GM21825 (cell line): ENCODE measurements around the gene ROGDI.
"Not testable (repeated sequence)": the region's sequence is repeated elsewhere in the genome, so short reads cannot be mapped to it uniquely, and the experiment has no call there.

Experiments
- ATAC-seq: cut with Tn5 transposase; IDR thresholded peaks from one replicate; pipeline ENCODE4 v1.9.1; 2021; ENCODE audit warnings: mild to moderate bottlenecking, moderate library complexity; ENCODE audit not compliant: unreplicated experiment

Gene ROGDI

DNA sequence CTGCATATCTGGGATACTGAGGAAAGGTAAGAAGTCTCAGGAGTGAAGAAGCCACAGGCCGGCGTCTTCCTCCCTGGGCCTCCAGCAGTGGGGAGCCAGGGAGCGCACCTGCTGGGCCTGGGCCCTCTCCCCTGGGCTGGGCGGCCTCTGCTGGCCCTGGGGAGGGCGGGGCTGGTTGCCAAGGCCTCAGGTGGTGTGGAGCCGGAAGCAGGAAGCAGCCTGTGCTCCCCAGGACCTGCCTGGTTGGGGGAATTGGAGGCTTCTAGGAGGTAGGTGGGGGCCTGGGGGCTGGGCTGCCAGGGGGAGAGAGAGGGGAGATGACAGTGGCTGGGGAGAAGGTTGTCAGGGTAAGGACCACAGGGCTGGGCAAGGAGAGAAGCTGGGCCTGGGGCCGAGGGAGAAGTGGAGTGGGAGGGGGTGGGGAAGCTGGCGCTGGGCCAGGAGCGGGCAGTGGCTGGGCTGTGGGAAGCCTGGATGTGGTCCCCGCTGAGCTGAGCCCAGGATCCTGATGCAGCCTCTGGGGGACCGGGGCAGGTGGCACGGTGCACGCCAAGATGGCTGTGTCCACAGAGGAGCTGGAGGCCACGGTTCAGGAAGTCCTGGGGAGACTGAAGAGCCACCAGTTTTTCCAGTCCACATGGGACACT lies 7.1 kb downstream of the ROGDI start, which contains the start of gene SMIM22:
Gene SMIM22, plus strand, starts transcription at position 189 of the 647 bp plus-strand sequence. Its CDS starts 366 bp downstream, at position 555.
- ATAC-seq, result no peak

DNA sequence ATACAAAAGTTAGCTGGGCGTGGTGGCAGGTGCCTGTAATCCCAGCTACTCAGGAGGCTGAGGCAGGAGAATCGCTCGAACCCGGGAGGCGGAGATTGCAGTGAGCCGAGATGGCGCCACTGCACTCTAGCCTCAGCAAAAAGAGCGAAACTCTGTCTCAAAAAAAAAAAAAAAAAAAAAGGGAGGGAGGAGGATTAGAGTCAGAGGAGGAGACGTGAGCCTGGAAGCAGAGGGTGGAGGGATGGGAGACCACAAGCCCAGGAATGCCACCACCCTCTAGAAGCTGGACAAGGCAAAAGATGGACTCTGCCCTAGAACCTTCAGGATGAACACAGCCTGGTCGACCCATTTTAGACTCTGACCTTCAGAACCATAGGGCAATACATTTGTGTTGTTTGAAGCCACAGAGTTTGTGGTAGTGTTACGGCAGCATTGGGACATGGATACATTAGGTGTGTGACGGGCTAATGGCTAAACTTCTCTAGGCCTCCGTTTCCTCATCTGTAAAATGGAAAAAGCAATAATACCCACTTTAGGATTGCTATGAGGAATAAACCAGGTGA lies 9.4 kb downstream of the ROGDI start:
- ATAC-seq, result no peak

DNA sequence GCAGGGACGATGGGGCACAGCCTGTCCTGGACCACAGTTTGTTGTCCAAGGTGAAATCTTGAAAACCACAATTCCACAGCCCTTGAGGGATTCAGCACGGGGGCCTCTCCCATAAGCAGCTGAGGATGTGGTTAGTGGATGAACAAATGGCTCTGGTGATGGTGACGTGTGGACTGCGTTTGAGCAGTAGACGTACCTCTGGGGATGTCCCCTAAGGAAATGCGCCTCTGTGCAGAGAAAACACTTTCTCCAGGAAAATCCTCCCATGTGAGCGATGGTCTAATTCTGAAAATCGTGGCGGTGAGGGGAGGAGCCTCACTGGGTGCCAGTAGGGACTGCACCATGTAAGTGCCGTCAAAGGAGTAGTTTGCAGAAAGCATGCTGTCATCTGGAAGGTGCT lies 11.6 kb downstream of the ROGDI start:
- no peak for ATAC-seq

DNA sequence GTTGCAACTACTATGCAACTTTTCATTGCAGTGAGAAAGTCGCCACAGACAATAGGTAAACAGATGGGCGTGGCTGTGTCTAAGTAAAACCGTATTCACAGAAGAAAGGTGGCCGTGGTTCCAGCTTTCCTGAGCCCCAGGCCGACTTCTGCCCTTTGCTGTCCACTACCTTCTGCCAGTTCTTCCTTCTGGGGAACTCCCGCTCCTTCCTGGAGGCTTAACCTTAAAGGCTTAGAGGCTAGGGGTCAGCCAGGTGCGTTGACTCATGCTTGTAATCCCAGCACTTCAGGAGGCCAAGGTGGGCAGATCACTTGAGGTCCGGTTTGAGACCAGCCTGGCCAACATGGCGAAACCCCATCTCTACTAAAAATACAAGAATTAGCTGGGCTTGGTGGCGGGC lies 12.2 kb downstream of the ROGDI start:
- ATAC-seq, result no peak

DNA sequence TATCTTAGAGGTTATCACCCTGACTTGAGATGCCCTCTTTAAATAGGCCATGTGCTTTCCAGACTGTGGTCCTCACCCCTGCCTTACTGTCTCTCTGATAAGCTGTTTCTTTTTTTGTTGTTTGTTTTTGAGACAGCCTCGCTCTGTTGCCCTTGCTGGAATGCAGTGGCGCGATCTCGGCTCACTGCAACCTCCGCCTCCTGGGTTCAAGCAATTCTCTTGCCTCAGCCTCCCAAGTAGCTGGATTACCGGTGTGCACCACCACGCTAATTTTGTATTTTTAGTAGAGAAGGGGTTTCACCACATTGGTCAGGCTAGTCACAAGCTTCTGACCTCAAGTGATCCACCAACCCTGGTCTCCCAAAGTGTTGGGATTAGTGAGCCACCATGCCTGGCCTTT lies 13.5 kb downstream of the ROGDI start:
- no peak for ATAC-seq

DNA sequence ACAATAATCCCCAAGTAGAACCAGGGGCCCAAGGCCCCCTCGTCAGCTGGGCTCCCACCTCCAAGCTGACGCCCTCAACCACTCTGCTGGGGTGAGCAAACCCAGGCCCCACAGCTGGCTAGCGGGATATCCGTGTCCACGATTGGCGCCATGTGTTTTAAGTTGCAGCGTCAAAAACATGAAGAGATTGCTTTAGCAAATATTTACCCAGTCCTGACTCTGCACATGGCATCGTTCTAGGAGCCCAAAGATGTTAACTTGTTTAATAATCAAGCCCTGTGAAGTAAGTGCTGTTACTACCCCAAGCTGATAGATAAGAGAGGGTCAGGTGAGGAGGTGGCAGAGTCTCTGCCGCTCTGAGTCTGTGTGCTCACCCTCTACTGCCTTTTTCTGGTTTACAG lies 13.9 kb downstream of the ROGDI start:
- no peak for ATAC-seq

DNA sequence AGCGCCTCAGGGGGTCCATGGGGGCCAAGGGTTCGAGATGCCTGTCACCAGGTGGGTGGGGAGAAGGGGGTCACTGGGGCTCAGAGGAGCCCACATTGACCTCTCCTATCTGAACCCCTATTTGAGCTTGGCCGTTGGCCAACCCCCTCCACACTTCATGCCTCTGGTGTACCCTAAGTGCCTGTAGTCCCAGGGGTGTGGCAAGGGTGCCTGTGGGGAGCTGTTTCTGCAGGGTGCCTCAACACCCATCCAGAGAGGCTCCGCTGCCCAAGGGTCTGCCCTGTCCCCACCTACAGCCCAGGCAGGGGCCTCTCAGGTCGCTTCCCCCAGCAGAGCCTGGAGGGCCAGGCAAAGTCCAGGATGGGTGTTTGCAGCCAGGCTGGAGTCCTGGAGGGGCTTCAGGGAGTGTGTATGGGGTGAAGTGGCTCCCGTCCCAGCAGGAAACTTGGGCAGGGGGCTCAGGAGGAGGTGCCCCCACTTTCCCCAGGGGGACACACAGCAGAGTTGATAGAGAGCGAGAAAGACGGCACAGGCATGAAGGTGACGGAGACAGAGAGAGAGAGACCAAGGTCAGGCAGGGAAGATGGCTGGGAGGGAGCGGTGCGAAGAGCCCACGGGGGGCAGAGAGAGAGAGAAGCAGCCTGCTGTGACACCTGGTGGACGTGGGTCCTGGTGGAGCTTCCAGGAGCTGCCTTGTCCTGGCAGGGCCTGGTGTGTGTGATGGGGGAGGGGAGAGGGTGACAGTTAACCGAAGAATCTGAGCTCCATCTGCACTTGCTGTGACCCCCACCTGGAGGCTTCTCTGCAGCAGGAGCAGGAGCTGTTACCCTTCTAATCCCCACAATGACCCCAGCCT lies 14.6 kb downstream of the ROGDI start, which contains the start of gene SEPTIN12:
Gene SEPTIN12, minus strand, starts transcription at position 719 of the 856 bp plus-strand sequence. Its CDS starts 700 bp downstream, at position 19.
- ATAC-seq, result no peak

DNA sequence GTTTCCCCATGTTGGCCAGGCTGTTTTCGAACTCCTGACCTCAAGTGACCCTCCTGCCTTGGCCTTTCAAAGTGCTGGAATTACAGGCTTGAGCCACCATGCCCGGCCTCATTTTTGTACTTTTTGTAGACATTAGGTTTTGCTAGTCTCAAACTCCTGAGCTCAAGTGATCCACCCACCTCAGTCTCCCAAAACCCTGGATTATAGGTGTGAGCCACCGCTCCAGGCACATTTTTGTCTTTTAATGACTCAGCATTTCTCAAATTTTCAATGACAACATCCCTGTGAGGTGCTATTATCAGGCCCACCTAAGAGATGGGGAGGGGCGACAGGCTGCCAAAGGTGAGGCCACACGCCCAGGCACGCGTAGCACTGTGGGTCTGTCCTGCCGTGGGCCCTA lies 15.4 kb downstream of the ROGDI start:
- ATAC-seq, result no peak

DNA sequence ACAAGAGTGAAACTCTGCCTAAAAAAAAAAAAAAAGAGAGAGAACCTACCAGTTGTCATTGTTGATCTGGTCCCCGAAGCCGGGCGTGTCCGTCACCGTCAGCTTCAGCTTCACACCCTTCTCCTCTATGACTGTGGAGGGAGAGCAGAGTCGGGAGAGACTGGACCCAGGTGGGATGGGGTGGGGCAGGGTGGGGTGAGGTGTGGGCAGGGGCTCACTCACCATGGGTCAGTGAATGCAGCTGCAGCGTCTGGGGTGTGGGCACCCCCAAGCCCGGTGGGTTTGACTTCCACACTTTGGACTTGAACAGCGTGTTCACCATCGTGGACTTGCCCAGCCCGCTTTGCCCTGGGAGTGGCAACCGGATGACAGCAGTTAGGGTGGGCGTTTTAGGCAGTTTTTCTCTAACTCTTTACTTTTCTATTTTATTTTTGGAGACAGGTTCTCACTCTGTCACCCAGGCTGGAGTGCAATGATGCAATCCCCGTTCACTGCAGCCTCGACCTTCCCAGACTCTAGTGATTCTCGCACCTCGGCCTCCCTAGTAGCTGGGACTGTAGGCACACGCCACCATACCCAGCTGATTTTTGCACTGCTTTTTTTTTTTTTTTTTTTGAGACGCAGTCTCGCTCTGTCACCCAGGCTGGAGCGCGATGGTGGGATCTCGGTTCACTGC lies 16.5 kb downstream of the ROGDI start:
- no peak for ATAC-seq

DNA sequence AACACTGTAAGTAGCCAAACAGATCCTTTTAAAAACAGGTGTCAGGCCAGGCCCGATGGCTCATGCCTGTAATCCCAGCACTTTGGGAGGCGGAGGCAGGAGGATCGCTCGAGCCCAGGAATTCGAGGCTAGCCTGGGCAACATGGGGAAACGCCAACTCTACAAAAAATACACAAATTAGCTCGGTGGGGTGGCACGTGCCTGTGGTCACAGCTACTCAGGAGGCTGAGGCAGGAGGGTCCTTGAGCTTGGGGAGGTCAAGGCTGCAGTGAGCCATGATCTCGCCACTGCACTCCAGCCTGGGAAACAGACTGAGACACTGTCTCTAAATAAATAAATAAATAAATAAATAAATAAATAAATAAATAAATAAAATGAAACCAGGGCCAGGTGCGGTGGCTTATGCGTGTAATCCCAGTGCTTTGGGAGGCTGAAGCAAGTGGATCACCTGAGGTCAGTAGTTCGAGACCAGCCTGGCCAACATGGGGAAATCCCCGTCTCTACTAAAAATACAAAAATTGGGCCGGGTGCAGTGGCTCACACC lies 17.9 kb downstream of the ROGDI start:
- not testable (repeated sequence) for ATAC-seq

DNA sequence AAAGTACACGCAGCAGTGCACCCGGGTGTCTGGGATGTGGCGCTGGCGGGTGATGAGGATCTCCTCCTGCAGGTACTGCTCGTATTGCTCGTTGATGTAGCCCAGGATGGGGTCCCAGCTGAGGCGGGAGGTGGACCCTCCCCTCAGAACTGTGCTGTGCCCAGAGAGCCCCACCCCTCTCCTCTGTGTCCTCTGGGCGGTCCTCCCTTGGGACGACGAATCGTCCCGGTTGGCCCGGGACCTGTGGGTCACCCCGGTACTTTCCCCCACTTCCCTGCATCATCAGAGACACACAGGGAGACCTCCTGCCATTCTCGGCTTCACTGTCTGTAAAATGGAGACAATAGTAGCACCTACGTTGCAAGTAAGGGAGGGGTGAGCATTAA lies 18.5 kb downstream of the ROGDI start:
- no peak for ATAC-seq

DNA sequence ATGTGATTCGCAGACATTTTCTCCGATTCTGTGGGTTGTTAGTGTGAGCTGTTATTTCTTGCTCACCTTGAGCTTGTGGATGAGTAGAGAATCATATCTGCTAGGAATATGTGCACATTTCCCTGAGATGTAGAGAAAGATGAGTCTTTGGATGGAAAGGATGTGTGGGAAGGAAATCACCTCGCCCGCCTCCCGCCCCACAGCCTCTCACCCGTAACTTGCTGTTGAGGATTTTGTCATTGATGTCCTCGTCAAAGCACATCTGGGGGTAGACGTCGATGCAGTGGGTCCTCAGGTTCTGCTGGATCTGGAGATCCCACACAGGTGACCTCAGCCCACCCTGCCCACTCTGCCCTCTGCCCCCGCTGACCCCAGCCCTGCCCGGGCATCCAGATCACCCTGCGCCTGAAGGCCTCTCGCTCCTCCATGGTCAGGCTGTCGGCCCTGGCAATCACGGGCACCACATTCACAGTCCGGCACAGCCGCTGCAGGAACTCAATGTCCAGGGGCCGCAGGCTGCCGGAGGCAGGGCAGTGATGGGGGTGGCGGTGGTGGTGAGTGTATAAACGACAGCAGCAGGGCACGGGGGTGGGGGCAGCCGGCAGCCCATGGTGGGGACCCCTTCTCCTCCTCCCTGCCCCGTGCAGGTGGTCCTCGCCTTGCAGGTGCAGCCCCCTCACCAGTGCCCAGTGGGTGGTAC lies 19.0 kb downstream of the ROGDI start:
- no peak for ATAC-seq

DNA sequence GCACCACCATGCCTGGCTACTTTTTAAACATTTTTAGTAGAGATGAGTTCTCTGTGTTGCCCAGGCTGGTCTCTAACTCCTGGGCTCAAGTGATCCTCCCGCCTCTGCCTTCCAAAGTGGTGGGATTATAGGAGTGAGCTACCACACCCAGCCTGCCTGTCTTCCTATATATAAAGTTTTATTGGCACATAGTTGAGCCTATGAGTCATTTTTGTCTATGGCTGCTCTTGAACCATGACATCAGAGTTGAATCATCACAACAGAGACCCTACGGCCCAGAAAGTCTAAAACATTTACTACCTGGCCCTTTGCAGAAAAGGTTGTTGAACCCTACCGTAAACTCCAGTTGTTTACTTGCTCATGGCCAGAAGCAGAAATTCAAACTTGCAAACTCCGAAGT lies 22.2 kb downstream of the ROGDI start:
- ATAC-seq, result no peak

DNA sequence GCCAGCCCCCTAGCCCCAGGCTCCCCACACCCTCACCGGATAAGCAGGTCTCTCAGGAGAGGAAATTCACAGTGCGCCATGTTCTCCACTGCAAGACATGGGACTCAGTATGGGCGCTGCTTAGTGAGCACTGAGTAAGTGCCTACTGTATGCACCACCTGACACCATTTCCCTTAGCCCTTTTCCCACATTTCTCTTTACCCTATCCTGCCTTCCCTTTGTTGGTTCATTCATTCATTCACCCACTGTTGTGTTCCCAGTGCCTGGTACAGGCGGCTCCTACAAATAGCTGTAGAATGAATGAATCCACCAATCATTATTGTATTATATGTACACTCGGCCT lies 24.4 kb downstream of the ROGDI start:
- no peak for ATAC-seq

DNA sequence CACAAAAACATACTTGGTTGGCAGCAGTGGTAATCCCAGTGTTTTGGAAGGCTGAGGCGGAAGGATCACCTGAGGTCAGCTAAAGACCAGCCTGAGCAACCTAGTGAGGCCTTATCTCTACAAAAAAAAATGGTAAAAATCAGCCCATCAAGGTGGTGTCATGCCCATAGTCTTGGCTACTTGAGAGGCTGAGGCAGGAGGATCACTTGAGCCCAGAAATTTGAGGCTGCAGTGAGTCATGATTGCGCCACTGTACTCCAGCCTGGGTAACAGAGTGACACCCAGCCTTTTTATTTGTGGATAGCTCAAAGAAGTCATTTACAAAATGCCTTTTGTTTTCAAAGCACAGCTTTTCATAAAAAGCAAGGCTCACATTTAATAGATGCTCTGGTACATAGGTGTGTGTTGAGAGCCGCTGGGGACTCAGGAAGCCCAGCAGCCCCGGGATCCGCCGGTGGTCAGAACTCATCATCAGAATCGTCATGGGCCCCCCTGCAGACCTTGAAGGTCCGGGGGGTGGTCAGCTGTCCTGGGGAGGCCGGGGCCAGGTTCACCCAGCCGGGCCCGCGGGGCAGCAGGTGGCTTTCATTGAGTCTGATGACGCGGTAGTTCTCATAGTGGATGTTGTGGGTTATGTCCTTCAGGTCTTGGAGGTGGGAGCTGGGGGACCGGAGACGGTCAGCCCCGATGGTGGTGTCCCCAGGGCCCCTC lies 24.9 kb downstream of the ROGDI start:
- no peak for ATAC-seq

DNA sequence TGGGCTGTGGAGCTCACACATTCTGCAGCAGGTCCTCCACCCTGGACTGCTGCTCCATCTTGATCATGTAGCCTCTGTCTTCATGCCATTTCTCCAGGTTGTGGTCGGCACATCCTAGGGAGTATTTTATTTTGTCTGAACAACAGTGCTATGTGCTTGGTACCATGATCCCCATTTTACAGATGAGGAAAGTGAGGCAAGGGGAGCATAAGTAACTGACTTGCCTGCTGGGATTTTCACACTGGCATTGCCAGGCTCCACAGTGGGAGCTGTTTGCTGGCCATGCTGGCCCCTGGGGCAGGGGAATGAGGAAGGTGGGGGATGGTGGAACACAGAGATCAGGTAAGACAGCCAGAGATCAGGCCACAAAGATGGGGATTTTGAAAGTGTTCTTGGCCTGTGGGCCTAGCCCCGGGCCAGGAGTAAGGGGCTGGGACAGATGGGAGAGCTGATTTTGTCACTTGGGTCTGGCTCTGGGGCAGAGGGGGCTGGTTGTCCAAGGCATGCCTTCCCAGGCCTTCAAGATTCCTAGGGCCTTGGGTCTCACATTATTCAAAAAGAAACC lies 26.2 kb downstream of the ROGDI start:
- ATAC-seq, result no peak

DNA sequence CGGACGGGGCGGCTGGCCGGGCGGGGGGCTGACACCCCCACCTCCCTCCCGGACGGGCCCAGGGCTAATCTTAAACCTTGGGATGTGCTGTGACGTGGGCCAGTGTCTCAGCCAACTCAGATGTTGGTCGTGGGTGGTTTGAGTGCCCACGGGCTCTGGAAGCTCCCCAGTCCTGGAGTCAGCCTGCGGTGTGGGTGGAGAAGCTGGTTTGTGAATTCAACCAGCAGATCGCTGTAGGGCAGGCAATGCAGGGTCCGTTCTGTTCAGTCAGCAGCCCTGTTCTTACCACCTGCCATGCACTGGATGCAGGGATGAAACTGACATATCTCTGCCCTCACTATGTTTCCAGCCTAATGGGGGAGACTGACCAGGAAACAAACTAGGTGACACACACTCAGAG lies 27.4 kb downstream of the ROGDI start:
- no peak for ATAC-seq

DNA sequence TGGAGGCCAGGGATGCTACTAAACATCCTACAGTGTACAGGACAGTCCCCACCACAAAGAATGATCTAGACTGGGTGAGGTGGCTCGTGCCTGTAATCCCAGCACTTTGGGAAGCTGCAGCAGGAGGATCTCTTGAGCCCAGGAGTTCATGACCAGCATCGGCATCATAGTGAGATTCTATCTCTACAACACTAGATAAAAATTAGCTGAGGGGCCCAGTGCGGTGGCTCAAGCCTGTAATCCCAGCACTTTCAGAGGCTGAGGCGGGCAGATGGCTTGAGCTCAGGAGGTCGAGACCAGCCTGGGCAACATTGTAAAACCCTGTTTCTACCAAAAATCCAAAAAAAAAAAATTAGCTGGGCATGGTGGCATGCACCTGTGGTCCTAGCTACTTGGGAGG lies 30.1 kb downstream of the ROGDI start:
- ATAC-seq, result no peak

DNA sequence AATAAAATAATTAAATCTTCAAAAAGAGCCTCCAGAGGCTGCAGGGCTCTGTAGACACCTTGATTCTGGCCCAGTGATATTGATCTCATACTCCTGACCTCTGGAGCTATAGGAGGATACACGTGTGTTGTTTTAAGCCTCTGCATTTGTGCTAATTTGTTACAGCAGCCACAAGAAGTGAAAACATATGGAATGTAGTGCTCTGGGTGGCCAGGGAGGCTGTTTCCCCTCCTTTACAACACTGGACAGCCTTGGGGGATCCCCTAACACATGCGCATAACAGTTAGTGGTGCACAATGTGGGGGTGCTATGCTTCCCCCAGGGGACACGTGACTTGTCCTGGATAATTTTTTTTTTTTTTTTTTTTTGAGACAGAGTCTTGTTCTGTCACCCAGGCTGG lies 30.8 kb downstream of the ROGDI start:
- ATAC-seq, result no peak

DNA sequence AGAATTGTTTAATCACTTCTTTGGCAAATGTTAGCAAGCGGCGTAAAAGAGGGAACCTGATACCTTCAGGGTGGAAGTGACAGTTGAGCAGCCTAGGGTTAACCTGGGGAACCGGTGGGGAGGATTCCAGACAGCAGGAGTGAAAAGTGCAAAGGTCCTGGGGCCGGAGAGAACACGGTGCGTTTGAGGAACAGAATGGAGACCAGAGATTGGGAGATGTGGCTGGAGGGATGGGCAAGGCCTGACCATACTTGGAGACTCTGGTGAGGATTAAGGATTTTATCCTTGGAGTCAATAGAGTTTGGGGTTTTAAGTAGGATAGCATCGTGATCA lies 33.2 kb downstream of the ROGDI start:
- ATAC-seq, result no peak
